K562 (cell line): ENCODE measurements around the gene MCM9. TPM values are rescaled to one million over a fixed set of nuclear protein-coding genes. Genes with fewer than 3 reads are reported as not detected.

Source experiments
- HLTF ChIP-seq: fragments of 450-650 bp; IDR thresholded peaks from 2 replicates; pipeline ENCODE4 v1.6.1; 2016
- MEIS2 ChIP-seq: fragments of 450-650 bp; IDR thresholded peaks from 2 replicates; pipeline ENCODE4 v1.6.1; 2014; ENCODE audit warnings: mild to moderate bottlenecking; ENCODE audit not compliant: partially characterized antibody
- PHF20 ChIP-seq: fragments of 450-650 bp; IDR thresholded peaks from 2 replicates; pipeline ENCODE4 v1.6.1; 2018; ENCODE audit not compliant: partially characterized antibody
- POLR2B ChIP-seq: fragments of 450-650 bp; IDR thresholded peaks from 2 replicates; pipeline ENCODE4 v1.6.1; 2018; ENCODE audit warnings: low read depth; ENCODE audit not compliant: partially characterized antibody
- PRMT5 ChIP-seq: sonication (generic); formaldehyde crosslinking; IDR thresholded peaks from 2 replicates; pipeline ENCODE4 v1.5.0; 2020; ENCODE audit warnings: missing genetic modification reagents
- RBFOX2 ChIP-seq: fragments of 200-400 bp; formaldehyde crosslinking; IDR thresholded peaks from 2 replicates; pipeline ENCODE4 v1.6.1; 2017; ENCODE audit warnings: low read depth, mild to moderate bottlenecking, low read length, moderate library complexity
- RBM25 ChIP-seq: fragments of 200-400 bp; formaldehyde crosslinking; IDR thresholded peaks from 2 replicates; pipeline ENCODE4 v1.6.1; 2018; ENCODE audit warnings: low read length, low read depth, moderate library complexity; ENCODE audit not compliant: severe bottlenecking
- RERE ChIP-seq: sonication (generic); formaldehyde crosslinking; IDR thresholded peaks from 2 replicates; pipeline ENCODE4 v1.8.0; 2023; ENCODE audit warnings: missing genetic modification reagents, mild to moderate bottlenecking, borderline replicate concordance
- TBP ChIP-seq: optimal IDR thresholded peaks from 2 replicates; pipeline ENCODE3; 2011; ENCODE audit warnings: low read depth, low read length, improper control_type of control experiment
- YY1 ChIP-seq, 3 experiments: IDR thresholded peaks; 2 replicates each; pipeline ENCODE4 v1.6.1; 2011; ENCODE audit warnings: low read length in 2 of 3, mild to moderate bottlenecking in 2 of 3, moderate library complexity in 2 of 3, borderline replicate concordance in 1 of 3, control low read depth in 1 of 3, low read depth in 1 of 3; ENCODE audit not compliant: insufficient read depth in 3 of 3, insufficient replicate concordance in 2 of 3, control insufficient read depth in 1 of 3, insufficient read length in 1 of 3; ENCODE audit errors: extremely low read depth in 1 of 3
- ZC3H4 ChIP-seq: sonication (generic); formaldehyde crosslinking; IDR thresholded peaks from 2 replicates; pipeline ENCODE4 v1.9.0; 2021; ENCODE audit warnings: missing genetic modification reagents, borderline replicate concordance
- ZNF165 ChIP-seq: fragments of 250-450 bp; sonication (Bioruptor Pico); IDR thresholded peaks from 2 replicates; pipeline ENCODE4 v1.4.0; 2020; ENCODE audit warnings: borderline replicate concordance
- ZNF311 ChIP-seq: fragments of 250-450 bp; sonication (Bioruptor Pico); IDR thresholded peaks from 2 replicates; pipeline ENCODE4 v1.4.0; 2020; ENCODE audit warnings: mild to moderate bottlenecking, moderate library complexity
- ZNF740 ChIP-seq, 3 experiments: fragments of 200-800 bp in 1 of 3; sonication (Bioruptor generic) in 1 of 3; sonication (generic) in 1 of 3; formaldehyde crosslinking in 1 of 3; IDR thresholded peaks; 2 replicates each; pipeline versions ENCODE4 v1.6.1 to v1.8.0; 2016 to 2022; ENCODE audit warnings: mild to moderate bottlenecking in 2 of 3, missing compliant biosample characterization in 2 of 3, missing genetic modification characterization in 2 of 3, missing genetic modification reagents in 1 of 3
- polyA plus RNA-seq, 8 experiments: library from polyadenylated mRNA; depleted of rRNA in 4 of 8; stranded (reverse) in 5 of 8; unstranded in 3 of 8; fragments of >200 nt; fragmentation: Nextera tagmentation in 2 of 8; fragmentation: Illumina TruSeq in 1 of 8; extraction: Ambion mirVana in 2 of 8; extraction: Trizol in 1 of 8; gene quantifications; 2 replicates each; pipeline versions ENCODE4 v1.2.1 to v1.2.3, GENCODE V29; 2011 to 2014; ENCODE audit warnings: inconsistent platforms in 1 of 8, missing spikeins in 1 of 8
- total RNA-seq, 7 experiments: library from RNA; depleted of rRNA in 6 of 7; stranded (reverse); fragments of >200 nt in 6 of 7; fragmentation: Illumina TruSeq in 2 of 7; extraction: Trizol in 2 of 7; gene quantifications; 2 replicates each; pipeline versions ENCODE4 v1.2.1 to v1.2.3, GENCODE V29; 2011 to 2021; ENCODE audit warnings: low replicate concordance in 1 of 7
- TF ChIP-seq, protein P1 (sequence below): sonication (generic); formaldehyde crosslinking; IDR thresholded peaks from 2 replicates; pipeline ENCODE4 v1.9.0; 2022; ENCODE audit warnings: mild to moderate bottlenecking, missing genetic modification reagents

MCM9 gene
- total and polyA plus RNA-seq, 9 of the 15 experiments (the other 6 are each of a cell fraction or from before 2014, with no cell fraction given): 4.8 to 16.7 (median 11.6) TPM

DNA sequence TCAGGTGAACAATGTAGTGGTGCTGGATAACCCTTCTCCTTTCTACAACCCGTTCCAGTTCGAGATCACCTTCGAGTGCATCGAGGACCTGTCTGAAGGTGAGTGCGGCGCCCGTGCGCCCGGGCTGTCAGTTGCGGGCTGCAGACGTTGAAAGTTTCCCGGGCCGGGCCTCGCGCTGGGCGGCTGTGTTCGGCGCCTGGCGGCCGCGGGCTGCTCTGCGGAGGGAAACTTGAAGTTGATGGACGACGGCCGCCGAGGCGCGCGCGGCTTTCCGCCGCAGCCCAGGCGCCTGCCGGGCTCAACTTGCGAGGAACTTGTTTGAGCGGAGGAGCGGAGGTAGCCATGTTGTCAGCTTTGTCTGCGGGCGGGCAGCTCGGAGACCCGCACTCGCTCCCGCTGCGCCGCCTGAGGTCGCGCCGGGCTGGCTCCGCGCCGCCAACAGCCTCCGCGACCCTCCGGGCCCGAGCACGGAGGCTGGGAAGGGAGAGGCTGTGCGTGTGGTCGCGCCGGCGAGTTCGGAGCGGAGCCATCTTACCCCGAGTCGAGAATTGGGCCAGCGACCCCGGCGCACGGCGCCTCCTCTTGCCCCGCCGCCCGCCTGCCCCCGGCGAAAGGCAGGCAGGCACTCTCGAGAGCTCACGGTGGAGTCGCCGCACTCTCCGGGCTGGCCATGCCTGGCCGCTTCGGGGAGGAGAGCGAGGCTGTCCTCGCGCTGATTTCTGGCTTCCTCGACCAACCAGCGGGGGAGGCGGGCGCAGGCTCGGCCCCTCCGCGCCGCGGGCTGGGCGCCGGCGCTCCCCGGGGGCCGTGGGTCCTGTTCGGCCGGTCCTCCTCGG is 40.3 kb downstream of the MCM9 start (continued):
- TF ChIP-seq ZNF740 (CRISPR knock-in tag; IDR thresholded peaks at IDR 0.05): no peak
- no peak for TF ChIP-seq ZNF740 (tag; IDR thresholded peaks at IDR 0.05)
- TF ChIP-seq ZNF165 (CRISPR knock-in tag): peak; percentile 24; the same call in 1 of the 2 replicates
- TF ChIP-seq HLTF: no peak
- TF ChIP-seq, protein P1, sequence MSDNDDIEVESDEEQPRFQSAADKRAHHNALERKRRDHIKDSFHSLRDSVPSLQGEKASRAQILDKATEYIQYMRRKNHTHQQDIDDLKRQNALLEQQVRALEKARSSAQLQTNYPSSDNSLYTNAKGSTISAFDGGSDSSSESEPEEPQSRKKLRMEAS (CRISPR knock-in tag): peak; percentile 22; the same call in 1 of the 2 replicates
- TF ChIP-seq ZNF311 (CRISPR knock-in tag): no peak
- TF ChIP-seq MEIS2: peak; percentile 44
- peak; percentile 21 for TF ChIP-seq PHF20
- TF ChIP-seq RERE (CRISPR knock-in tag): peak; percentile 45; the same call in 1 of the 2 replicates
- TF ChIP-seq RBFOX2: peak; percentile 90
- TF ChIP-seq PRMT5 (CRISPR knock-in tag): no peak
- peak; percentile 16 for TF ChIP-seq TBP
- TF ChIP-seq YY1 (IDR thresholded peaks at IDR 0.05; ENCODE audit: borderline replicate concordance in 1 of 3, control insufficient read depth in 1 of 3, extremely low read depth in 1 of 3, insufficient read depth in 3 of 3, insufficient read length in 1 of 3, insufficient replicate concordance in 2 of 3, low read depth in 1 of 3, low read length in 2 of 3): peak in 2 of 3 experiments; percentile 74 to 79
- TF ChIP-seq POLR2B: peak; percentile 2
- peak; percentile 19 for TF ChIP-seq RBM25
- TF ChIP-seq ZC3H4: peak; percentile 47; the same call in 1 of the 2 replicates
